NCI-H2029 treated with DMSO at 0.1 percent for 48 hours (cell line): ENCODE measurements around the gene TMEM131L.

Experiments used
- DNase-seq: peaks from one replicate; lab custom pipeline; 2025; lab: John Stamatoyannopoulos, UW

TMEM131L gene

GRCh38 chr4:153521478-153521877, 55.3 kb downstream of the TMEM131L start:
- no peak for DNase-seq

- no peak for DNase-seq
Measured at GRCh38 chr4:153521999-153522801, 56.0 kb downstream of the TMEM131L start.

- no peak for DNase-seq
Measured at GRCh38 chr4:153522802-153523094, 56.6 kb downstream of the TMEM131L start.

- no peak for DNase-seq
Measured at GRCh38 chr4:153523164-153523796, 57.1 kb downstream of the TMEM131L start.

- DNase-seq: no peak
Measured at GRCh38 chr4:153523941-153524386, 57.8 kb downstream of the TMEM131L start.

GRCh38 chr4:153524682-153525081, 58.5 kb downstream of the TMEM131L start:
- no peak for DNase-seq

GRCh38 chr4:153527690-153528089, 61.5 kb downstream of the TMEM131L start:
- no peak for DNase-seq

- no peak for DNase-seq
Measured at GRCh38 chr4:153528705-153529485, 62.7 kb downstream of the TMEM131L start.

GRCh38 chr4:153529646-153530045, 63.5 kb downstream of the TMEM131L start:
- no peak for DNase-seq

- no peak for DNase-seq
Measured at GRCh38 chr4:153530284-153530999, 64.3 kb downstream of the TMEM131L start.

- DNase-seq: no peak
Measured at GRCh38 chr4:153531000-153531358, 64.8 kb downstream of the TMEM131L start.

- DNase-seq: no peak
Measured at GRCh38 chr4:153531976-153532626, 65.9 kb downstream of the TMEM131L start.

GRCh38 chr4:153532636-153533035, 66.5 kb downstream of the TMEM131L start:
- no peak for DNase-seq

- no peak for DNase-seq
Measured at GRCh38 chr4:153533387-153533786, 67.2 kb downstream of the TMEM131L start.

- DNase-seq: no peak
Measured at GRCh38 chr4:153534792-153535629, 68.9 kb downstream of the TMEM131L start.

GRCh38 chr4:153535772-153536513, 69.8 kb downstream of the TMEM131L start:
- no peak for DNase-seq

GRCh38 chr4:153537493-153537960, 71.4 kb downstream of the TMEM131L start:
- DNase-seq: no peak

GRCh38 chr4:153538487-153539357, 72.6 kb downstream of the TMEM131L start:
- no peak for DNase-seq

GRCh38 chr4:153539422-153539821, 73.3 kb downstream of the TMEM131L start:
- DNase-seq: no peak
